HG03378 (cell line): ENCODE results near the gene HSPH1.
"Not testable (repeated sequence)": the region's sequence is repeated elsewhere in the genome, so short reads cannot be mapped to it uniquely, and the experiment has no call there.

Experiments used
- ATAC-seq: cut with Tn5 transposase; IDR thresholded peaks from one replicate; pipeline ENCODE4 v1.9.1; 2021; ENCODE audit warnings: mild to moderate bottlenecking, moderate library complexity; ENCODE audit not compliant: unreplicated experiment

Gene HSPH1

DNA sequence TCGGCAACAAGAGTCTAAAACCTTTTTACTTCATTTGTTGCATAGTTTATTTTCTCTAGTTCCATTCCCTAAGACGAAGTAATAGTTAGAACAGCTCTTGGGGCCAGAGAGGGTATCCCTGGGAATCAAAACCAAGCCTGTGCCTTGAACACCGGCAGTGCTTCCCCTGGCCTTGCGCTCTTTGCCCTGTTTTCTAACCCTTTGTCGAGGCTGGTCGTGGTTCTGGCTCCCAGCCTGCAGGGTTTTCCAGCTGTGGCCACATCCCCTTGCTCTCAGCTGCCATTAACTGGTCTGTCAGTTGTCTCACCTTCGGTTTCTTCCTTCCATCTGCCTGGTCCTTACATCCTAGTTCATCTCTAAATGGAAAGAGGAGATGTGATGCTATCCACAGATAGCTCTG is 61.0 kb downstream of the HSPH1 start:
- no peak for ATAC-seq

DNA sequence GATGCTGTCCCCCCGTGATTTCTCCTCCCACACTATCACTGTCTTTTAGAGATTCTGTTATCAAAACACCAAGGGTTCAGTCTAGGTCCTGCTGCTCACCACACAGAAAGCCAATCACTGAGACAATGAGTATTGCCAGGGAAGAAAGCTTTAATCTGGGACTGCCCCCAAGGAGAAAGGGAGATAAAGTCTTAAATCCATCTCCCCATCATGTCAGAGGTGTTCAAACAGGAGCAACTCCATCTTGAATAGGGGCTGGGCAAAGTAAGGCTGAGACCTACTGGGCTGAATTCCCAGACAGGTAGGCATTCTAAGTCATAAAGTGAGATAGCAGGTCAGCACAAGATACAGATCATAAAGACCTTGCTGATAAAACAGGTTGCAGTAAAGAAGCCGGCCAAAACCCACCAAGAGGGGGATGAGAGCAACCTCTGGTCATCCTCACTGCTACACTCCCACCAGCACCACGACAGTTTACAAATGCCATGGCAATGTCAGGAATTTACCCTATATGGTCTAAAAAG is 63.7 kb downstream of the HSPH1 start:
- ATAC-seq, result not testable (repeated sequence)

DNA sequence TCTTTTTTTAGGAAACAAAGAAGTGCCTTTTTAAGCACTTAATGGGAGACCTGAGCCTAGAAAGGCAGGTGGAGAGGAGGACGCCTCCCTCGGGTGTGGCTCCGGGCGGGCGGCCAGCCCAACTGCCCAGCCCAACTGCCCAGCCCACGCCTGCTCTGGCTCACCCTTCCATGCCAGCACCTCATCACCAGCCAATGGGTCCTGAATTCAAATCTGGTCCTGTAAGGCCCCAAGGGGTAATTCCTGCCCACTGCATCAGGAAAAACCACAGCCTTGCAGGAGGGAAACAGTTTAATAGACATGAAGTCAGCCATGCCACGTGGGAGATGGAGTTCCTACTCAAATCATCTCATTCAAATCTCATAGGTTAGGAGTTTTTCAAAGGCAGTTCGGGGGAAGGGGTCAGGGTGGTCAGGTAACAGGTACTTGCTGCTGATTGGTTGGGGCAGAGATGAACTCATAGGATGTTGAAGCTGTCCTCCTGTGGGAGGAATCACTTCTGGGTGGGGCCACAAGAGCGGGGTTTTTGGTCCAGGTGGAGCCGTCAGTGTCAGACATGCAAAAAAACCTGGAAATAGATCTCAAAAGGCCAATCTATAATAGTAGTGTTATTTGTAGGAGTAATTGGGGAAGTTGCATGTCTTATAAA is 64.9 kb downstream of the HSPH1 start:
- ATAC-seq, result no peak

DNA sequence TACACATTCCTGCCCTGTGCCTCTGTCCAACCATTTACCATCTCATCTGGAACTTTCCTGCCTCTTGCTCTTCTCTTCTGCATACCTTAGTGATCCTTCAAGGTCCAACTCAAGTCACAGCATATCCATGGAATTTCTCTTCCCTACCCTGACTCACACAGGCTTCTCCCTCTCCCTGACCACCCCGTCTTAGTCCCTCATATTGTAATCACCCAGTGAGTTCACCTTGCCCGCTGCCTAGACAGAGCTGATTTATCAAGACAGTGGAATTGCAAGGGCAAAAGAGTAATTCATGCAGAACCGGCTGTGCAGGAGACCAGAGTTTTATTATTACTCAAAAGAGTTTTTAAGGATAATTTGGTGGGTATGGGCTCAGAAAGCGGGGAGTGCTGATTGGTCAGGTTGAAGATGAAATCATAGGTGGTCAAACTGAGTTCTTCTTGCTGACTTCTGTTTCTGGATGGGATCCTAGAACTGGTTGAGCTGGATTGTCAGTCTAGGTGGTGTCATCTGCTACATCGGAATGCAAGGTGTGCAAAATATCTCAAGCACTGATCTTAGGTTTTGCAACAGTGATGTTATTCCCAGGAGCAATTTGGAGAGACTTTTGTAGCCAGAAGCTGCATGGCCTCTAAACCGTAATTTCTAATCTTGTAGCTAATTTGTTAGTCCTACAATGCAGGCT is 67.2 kb downstream of the HSPH1 start:
- no peak for ATAC-seq

DNA sequence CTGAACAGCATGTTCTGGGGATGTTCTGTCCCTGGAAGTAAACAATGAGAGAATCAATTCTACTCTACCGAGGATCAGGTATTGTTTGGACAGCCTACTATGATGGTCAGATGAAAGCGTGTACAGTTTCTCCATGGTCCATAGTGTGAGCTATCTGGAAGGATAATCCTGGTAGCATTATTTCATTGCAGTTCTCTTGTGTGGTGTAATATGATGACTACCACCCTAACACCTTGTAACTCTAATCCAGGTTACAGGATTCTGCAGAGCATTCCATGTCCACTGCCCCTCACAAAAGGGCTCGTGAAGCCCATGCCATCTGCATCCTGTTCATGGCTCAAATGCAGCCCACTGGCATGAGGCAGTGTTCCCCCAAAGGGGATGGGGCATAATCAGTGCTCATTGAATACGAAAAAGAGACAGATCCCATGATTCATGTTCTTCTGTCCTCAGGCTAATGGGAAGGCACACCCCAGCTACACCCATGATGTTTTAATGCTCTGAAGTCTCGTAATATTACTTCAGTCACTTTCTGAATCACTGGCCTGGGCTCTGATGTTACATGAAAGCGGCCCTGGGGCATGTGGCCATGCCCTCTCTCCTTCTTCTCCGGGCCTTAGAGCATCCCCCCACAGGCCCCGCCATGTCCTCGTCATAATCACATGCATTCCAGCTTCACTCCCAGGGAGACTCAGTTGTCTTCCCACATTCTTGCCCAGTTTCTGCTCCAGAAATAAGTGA is 68.4 kb downstream of the HSPH1 start:
- ATAC-seq, result no peak

DNA sequence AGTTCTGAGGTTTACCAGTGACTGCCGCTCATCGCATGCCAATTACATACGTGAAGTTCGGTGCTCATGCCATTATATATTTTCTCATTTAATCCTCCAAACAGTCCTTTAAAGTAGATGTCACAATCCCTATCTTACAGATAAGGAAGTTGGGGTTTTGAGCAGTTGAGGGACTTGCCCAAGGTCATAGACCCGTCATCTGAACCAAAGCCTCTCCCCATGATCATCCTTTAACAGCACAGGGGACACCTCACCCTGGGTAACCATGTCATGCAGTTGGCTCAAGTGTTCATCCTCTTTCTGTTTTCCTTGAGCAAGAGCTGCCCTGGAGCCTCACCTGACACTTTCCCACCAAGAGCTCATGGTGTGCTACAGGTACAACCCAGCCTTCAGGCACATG is 69.1 kb downstream of the HSPH1 start:
- no peak for ATAC-seq

DNA sequence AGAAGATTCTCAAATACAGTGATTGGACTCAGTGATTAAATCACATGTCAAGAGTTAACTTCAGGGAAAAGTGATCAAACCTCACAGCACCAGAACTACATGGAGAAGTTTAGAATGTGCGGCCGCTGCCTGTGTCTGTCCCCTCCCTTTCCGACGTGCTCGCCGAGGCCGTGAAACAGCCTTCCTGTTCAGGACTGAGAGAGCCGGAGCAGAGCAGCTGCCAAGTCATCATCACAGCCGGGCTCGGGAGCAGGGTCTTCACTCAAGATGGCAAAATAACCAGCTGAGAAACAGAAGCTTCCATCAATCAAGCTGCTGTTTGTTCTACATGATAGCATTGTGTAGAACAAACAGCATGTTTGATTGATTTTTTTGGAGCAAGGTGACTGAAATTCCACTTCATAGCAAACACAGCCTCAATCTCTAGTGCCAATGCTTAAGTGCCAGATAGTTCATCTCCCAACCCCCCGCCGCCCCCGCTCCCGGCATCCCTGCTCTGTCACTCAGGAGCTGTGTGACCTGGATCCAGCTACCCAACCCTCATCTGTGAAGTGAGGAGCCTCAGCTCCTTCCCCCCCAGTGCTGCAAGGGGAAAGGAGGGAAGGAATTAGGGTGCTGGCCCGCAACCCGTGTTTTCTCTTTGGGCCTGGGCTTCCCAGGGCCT is 70.6 kb downstream of the HSPH1 start:
- ATAC-seq, result no peak

DNA sequence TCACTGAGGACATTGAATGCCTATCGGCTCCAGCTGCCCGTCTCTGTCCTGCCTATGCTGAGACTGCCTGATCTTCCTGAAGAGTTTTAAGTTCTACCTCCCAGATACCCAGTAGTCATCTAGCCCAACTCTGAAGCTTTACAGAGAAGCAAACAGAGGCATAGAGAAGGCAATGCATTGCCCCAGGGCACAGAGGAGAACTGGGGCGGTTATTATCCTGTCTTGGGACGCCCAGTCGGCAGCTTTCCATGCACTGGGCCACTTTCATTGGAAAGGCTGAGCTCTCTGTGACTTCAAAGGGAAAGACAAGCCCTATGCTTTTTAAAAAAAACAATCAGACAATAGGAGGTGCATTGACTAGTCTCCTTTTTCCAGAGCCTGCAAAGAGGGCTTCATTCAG is 71.6 kb downstream of the HSPH1 start:
- ATAC-seq, result no peak

DNA sequence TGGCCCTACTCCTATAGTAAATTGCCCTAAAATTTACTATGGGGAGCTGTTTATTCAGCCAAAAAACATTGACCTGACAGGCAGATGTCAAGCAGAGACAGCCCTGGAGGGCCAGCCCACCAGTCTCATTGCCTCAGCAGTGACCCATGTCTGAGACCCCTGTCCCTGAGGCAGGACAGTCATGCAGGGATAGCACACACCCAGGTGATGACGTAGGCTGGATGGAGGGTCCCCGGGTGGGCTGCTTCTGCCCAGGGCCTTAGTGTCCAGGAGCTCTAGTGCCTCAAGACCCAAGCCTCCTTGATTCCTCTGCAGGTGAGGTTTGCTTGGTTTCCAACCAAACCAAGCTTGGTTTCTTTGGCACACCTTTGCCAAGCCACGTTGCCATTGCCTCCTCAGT is 72.1 kb downstream of the HSPH1 start:
- no peak for ATAC-seq

DNA sequence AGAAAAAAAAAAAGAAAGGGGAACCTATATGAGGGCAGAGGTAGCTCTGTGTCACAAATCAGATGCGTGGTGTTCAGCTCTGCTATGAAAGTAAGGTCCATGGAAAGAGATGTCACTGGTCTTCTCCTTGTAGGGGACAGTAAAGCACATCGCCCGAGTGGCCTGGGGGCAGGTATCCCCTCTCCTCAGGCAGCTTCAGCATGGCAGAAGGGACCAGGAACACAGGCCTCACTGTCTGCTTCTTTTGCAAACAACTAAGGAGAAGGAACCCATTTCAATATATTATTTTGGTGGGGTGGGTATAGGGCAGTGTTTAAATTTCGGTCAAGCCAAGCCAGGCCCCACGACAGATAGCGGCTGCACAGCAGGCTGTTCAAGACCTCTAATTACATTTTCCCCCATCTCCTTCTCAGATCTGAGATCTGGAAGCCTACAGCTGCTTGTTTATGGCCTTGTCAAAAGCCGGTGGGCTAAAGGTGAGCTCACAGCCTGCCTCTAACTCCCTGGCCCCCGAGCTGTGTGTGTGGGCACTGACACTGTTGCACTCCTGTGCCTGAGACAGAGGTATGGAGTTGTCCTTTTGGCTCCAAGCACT is 72.8 kb downstream of the HSPH1 start:
- ATAC-seq, result no peak
